Measurements from ENCODE around the gene GRAP2. TPM values are rescaled to one million over a fixed set of nuclear protein-coding genes. Genes with fewer than 3 reads are reported as not detected.
A peak's percentile ranks its signal among the peaks of the same experiment; 100 is the strongest.

Gene GRAP2
- total and polyA plus RNA-seq, 9 of the 15 experiments (the other 6 are each of a cell fraction or from before 2014, with no cell fraction given): 4.8 to 88.7 (median 60.4) TPM

DNA sequence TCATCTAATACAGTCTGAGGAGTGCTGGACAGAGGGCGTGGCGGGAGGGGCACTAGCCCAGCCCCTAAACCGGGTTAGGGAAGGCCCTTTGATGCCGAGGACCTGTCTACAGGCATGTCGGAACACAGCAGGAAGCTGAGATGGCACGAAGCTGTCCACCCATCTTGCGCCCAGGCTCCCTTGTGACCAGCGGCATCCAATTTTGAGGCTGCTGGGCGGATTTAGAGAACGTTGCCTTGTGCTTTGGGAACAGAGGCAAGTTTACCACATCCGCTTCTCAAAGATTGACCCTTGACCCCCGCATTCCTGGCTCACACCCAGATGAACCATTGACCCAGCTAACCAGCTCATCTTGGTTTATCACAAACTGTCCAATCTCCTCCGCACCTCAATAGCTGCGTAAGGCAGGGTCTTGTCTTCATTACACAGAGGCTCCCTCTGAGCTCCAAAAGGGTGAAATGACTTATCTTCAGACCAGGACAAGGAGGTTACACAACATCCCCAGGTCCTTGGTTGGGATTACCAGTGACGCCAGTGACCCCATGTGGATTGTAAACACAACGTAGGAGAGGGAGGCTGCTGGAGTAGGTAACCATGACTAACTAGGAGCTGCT, 98.4 kb downstream of the GRAP2 start (continued):
- TF ChIP-seq SIX5 (IDR thresholded peaks at IDR 0.05; ENCODE audit: borderline replicate concordance in 1 of 2, insufficient read depth in 1 of 2, low read depth in 1 of 2, low read length in 2 of 2): no peak
- TF ChIP-seq PRPF4 (IDR thresholded peaks at IDR 0.05; ENCODE audit: insufficient read depth, low read depth, low read length, poor library complexity, severe bottlenecking): no peak
- no peak for TF ChIP-seq ZNF696 (CRISPR knock-in tag; conservative IDR thresholded peaks at IDR 0.05)
- no peak for TF ChIP-seq NR2F6 (CRISPR knock-in tag; IDR thresholded peaks at IDR 0.05)
- no peak for TF ChIP-seq CSDE1 (IDR thresholded peaks at IDR 0.05)
- TF ChIP-seq, protein P1, sequence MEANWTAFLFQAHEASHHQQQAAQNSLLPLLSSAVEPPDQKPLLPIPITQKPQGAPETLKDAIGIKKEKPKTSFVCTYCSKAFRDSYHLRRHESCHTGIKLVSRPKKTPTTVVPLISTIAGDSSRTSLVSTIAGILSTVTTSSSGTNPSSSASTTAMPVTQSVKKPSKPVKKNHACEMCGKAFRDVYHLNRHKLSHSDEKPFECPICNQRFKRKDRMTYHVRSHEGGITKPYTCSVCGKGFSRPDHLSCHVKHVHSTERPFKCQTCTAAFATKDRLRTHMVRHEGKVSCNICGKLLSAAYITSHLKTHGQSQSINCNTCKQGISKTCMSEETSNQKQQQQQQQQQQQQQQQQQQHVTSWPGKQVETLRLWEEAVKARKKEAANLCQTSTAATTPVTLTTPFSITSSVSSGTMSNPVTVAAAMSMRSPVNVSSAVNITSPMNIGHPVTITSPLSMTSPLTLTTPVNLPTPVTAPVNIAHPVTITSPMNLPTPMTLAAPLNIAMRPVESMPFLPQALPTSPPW (CRISPR knock-in tag; IDR thresholded peaks at IDR 0.05): no peak
- 0 out of 2 replicates have a peak, but pooled peaks have one; percentile 4 for TF ChIP-seq NFE2 (IDR thresholded peaks at IDR 0.05; ENCODE audit: low read depth)
- no peak for TF ChIP-seq FOS (IDR thresholded peaks at IDR 0.05; ENCODE audit: extremely low read depth, insufficient read length)
- TF ChIP-seq SMARCB1 (IDR thresholded peaks at IDR 0.05; ENCODE audit: insufficient read length, low read depth): no peak
- no peak for TF ChIP-seq SRSF3 (IDR thresholded peaks at IDR 0.05; ENCODE audit: insufficient read depth, low read length)
- TF ChIP-seq, protein P2, sequence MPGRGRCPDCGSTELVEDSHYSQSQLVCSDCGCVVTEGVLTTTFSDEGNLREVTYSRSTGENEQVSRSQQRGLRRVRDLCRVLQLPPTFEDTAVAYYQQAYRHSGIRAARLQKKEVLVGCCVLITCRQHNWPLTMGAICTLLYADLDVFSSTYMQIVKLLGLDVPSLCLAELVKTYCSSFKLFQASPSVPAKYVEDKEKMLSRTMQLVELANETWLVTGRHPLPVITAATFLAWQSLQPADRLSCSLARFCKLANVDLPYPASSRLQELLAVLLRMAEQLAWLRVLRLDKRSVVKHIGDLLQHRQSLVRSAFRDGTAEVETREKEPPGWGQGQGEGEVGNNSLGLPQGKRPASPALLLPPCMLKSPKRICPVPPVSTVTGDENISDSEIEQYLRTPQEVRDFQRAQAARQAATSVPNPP (IDR thresholded peaks at IDR 0.05; ENCODE audit: borderline replicate concordance, insufficient read depth, insufficient read length): no peak
- peak in 1 of 2 experiments; percentile 65; a peak in 1 of 3 replicates for TF ChIP-seq CBX3 (IDR thresholded peaks at IDR 0.05; ENCODE audit: borderline replicate concordance in 1 of 2, low read length in 2 of 2)
- TF ChIP-seq ETV5 (CRISPR knock-in tag; IDR thresholded peaks at IDR 0.05; ENCODE audit: low read depth): peak; percentile 90
- TF ChIP-seq SPI1 (IDR thresholded peaks at IDR 0.05; ENCODE audit: borderline replicate concordance, low read depth, low read length): 0 out of 2 replicates have a peak, but pooled peaks have one; percentile 20
- TF ChIP-seq, protein P3, sequence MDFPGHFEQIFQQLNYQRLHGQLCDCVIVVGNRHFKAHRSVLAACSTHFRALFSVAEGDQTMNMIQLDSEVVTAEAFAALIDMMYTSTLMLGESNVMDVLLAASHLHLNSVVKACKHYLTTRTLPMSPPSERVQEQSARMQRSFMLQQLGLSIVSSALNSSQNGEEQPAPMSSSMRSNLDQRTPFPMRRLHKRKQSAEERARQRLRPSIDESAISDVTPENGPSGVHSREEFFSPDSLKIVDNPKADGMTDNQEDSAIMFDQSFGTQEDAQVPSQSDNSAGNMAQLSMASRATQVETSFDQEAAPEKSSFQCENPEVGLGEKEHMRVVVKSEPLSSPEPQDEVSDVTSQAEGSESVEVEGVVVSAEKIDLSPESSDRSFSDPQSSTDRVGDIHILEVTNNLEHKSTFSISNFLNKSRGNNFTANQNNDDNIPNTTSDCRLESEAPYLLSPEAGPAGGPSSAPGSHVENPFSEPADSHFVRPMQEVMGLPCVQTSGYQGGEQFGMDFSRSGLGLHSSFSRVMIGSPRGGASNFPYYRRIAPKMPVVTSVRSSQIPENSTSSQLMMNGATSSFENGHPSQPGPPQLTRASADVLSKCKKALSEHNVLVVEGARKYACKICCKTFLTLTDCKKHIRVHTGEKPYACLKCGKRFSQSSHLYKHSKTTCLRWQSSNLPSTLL (IDR thresholded peaks at IDR 0.05): no peak
- no peak for TF ChIP-seq ZFP36 (IDR thresholded peaks at IDR 0.05; ENCODE audit: low read depth, low read length, partially characterized antibody)
- no peak for TF ChIP-seq EWSR1 (IDR thresholded peaks at IDR 0.05; ENCODE audit: borderline replicate concordance, low read depth, partially characterized antibody)
- TF ChIP-seq ZC3H8 (IDR thresholded peaks at IDR 0.05): no peak
- TF ChIP-seq CC2D1A (IDR thresholded peaks at IDR 0.05): no peak; the same call in 1 of the 2 replicates
- TF ChIP-seq HLTF (IDR thresholded peaks at IDR 0.05): no peak
- TF ChIP-seq XRCC4 (IDR thresholded peaks at IDR 0.05; ENCODE audit: extremely low read depth, insufficient read depth, insufficient read length): no peak
- no peak for TF ChIP-seq ARID2 (IDR thresholded peaks at IDR 0.05)
- no peak for TF ChIP-seq WHSC1 (IDR thresholded peaks at IDR 0.05; ENCODE audit: low read length)
- TF ChIP-seq TAF1 (IDR thresholded peaks at IDR 0.05; ENCODE audit: control insufficient read depth, extremely low read depth, insufficient read depth, low read length, severe bottlenecking): no peak
- no peak for TF ChIP-seq GTF2A2 (tag; IDR thresholded peaks at IDR 0.05)
- no peak for TF ChIP-seq KAT7 (CRISPR knock-in tag; IDR thresholded peaks at IDR 0.05; ENCODE audit: borderline replicate concordance)

Measured in K562 (cell line).